Mammary epithelial cell (primary cell): ENCODE results near the gene PSMD6.

ENCODE experiments used
- EZH2 ChIP-seq: IDR thresholded peaks from 2 replicates; pipeline ENCODE4 v1.6.1; 2012; ENCODE audit warnings: low read length, inconsistent platforms, borderline replicate concordance
- TF ChIP-seq, protein P1 (sequence below), 2 donors: IDR thresholded peaks in 1 of 2; conservative IDR thresholded peaks in 1 of 2; 2 replicates each; pipeline ENCODE4 v1.5.1; 2011 to 2012; ENCODE audit warnings: inconsistent platforms in 2 of 2, low read length in 2 of 2, mild to moderate bottlenecking in 2 of 2, control low read depth in 1 of 2, low read depth in 1 of 2; ENCODE audit not compliant: insufficient read depth in 1 of 2; ENCODE audit errors: extremely low read depth in 1 of 2

DNA sequence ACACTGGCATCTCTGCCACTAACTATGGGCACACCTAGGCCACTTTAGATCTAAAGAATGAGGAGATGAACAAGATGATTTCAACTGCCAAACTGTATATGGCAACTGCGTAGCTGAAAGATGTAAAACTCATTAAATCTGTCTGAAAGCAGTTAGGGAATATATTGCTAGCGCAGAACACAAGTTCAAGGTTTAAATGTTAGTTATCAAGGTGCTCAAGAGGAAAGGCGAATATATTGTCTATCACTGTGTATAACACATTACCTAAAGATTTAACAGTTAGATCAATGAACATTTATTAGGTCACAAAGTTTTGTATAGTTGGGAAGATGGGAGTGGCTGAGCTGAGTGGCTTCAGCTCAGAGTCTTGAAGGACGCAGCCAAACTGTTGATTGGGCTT, 33.9 kb upstream of the PSMD6 start:
- TF ChIP-seq, protein P1, sequence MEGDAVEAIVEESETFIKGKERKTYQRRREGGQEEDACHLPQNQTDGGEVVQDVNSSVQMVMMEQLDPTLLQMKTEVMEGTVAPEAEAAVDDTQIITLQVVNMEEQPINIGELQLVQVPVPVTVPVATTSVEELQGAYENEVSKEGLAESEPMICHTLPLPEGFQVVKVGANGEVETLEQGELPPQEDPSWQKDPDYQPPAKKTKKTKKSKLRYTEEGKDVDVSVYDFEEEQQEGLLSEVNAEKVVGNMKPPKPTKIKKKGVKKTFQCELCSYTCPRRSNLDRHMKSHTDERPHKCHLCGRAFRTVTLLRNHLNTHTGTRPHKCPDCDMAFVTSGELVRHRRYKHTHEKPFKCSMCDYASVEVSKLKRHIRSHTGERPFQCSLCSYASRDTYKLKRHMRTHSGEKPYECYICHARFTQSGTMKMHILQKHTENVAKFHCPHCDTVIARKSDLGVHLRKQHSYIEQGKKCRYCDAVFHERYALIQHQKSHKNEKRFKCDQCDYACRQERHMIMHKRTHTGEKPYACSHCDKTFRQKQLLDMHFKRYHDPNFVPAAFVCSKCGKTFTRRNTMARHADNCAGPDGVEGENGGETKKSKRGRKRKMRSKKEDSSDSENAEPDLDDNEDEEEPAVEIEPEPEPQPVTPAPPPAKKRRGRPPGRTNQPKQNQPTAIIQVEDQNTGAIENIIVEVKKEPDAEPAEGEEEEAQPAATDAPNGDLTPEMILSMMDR (conservative IDR thresholded peaks at IDR 0.05 in 1 of 2, IDR thresholded peaks at IDR 0.05 in 1 of 2; ENCODE audit: extremely low read depth in 1 of 2, insufficient read depth in 1 of 2, low read depth in 1 of 2, low read length in 2 of 2): no peak
- no peak for TF ChIP-seq EZH2
